Measurements from ENCODE around the gene SLC31A1.

- TF ChIP-seq NFE2L2 (IDR thresholded peaks at IDR 0.05; ENCODE audit: low read length) (no peak), POLR2AphosphoS5 (IDR thresholded peaks at IDR 0.05; ENCODE audit: low read depth, low read length) (no peak), RFX5 (IDR thresholded peaks at IDR 0.05; ENCODE audit: low read depth, low read length) (no peak), SRSF9 (IDR thresholded peaks at IDR 0.05; ENCODE audit: borderline replicate concordance, insufficient read depth, low read depth, low read length, poor library complexity, severe bottlenecking) (no peak), ETS1 (CRISPR knock-in tag; IDR thresholded peaks at IDR 0.05) (no peak), RAD21 (CRISPR knock-in tag; IDR thresholded peaks at IDR 0.05) (no peak), SRF (IDR thresholded peaks at IDR 0.05; ENCODE audit: low read depth, low read length) (no peak), GTF2F1 (IDR thresholded peaks at IDR 0.05; ENCODE audit: low read length) (no peak), MATR3 (CRISPR knock-in tag; IDR thresholded peaks at IDR 0.05) (no peak), RNF219 (CRISPR knock-in tag; IDR thresholded peaks at IDR 0.05) (no peak), ZBED4 (CRISPR knock-in tag; IDR thresholded peaks at IDR 0.05; ENCODE audit: borderline replicate concordance) (no peak), ZNF674 (CRISPR knock-in tag; IDR thresholded peaks at IDR 0.05; ENCODE audit: low read depth) (no peak)
Observed at GRCh38 chr9:113176803-113177202, 44.5 kb upstream of the SLC31A1 start.

Data from HepG2 (cell line).